HL-60 (cell line): ENCODE results near the gene CIT.
"Not testable (repeated sequence)": the region's sequence is repeated elsewhere in the genome, so short reads cannot be mapped to it uniquely, and the experiment has no call there.

Experiments used
- DNase-seq, 2 experiments: peaks; one replicate each; pipeline ENCODE4 v3.0.0-alpha.2; 2010 to 2020; ENCODE audit warnings: low read depth in 1 of 2, low spot score in 1 of 2
- H3K27ac ChIP-seq: fragments of 250-450 bp; sonication (Bioruptor Pico); replicated peaks from 2 replicates; pipeline ENCODE4 v1.5.1; 2020; ENCODE audit warnings: mild to moderate bottlenecking, moderate library complexity
- H3K27me3 ChIP-seq: fragments of 250-450 bp; sonication (Bioruptor Pico); 2 replicates; pipeline ENCODE4 v1.5.1; 2021; ENCODE audit warnings: mild to moderate bottlenecking, moderate library complexity; ENCODE audit not compliant: insufficient read depth, poor library complexity, severe bottlenecking
- H3K4me3 ChIP-seq: replicated peaks from 2 replicates; pipeline ENCODE4 v1.5.1; 2011; ENCODE audit warnings: mild to moderate bottlenecking, control low read depth, low read length; ENCODE audit not compliant: insufficient read depth
- CTCF ChIP-seq: IDR thresholded peaks from one replicate; pipeline ENCODE4 v1.5.1; 2011; ENCODE audit warnings: low read length, control low read depth, inconsistent platforms; ENCODE audit not compliant: insufficient read depth
- GABPA ChIP-seq: IDR thresholded peaks from 2 replicates; pipeline ENCODE4 v1.6.1; 2012; ENCODE audit warnings: low read depth
- POLR2AphosphoS5 ChIP-seq: IDR thresholded peaks from 2 replicates; pipeline ENCODE4 v1.6.1; 2012; ENCODE audit warnings: low read depth
- REST ChIP-seq: IDR thresholded peaks from 2 replicates; pipeline ENCODE4 v1.6.1; 2012; ENCODE audit warnings: low read depth; ENCODE audit not compliant: insufficient replicate concordance
- SPI1 ChIP-seq: IDR thresholded peaks from 2 replicates; pipeline ENCODE4 v1.6.1; 2012; ENCODE audit warnings: low read depth, mild to moderate bottlenecking, borderline replicate concordance

The CIT gene

GRCh38 chr12:119664642-119665041 is 212.5 kb downstream of the CIT start:
- DNase-seq, result no peak
- Histone ChIP-seq H3K27me3 (no peaks in the 10 kb centered on the region), H3K27ac (no peak overlapping the region), H3K4me3 (no peak overlapping the region)
- TF ChIP-seq GABPA (no peak), CTCF (no peak), SPI1 (no peak), REST (no peak), POLR2AphosphoS5 (no peak)

- TF ChIP-seq POLR2AphosphoS5 (no peak), REST (no peak), SPI1 (no peak), GABPA (no peak), CTCF (no peak)
- Histone ChIP-seq H3K27me3 (no peaks in the 10 kb centered on the region), H3K4me3 (no peak overlapping the region), H3K27ac (no peak overlapping the region)
- DNase-seq, result no peak
Observed at GRCh38 chr12:119661882-119662281, 215.2 kb downstream of the CIT start.

GRCh38 chr12:119660076-119660475 is 217.0 kb downstream of the CIT start:
- TF ChIP-seq SPI1, result no peak
- Histone ChIP-seq H3K4me3 (no peak overlapping the region), H3K27ac (no peak overlapping the region), H3K27me3 (no peaks in the 10 kb centered on the region)
- no peak for DNase-seq

GRCh38 chr12:119659289-119659897 is 217.7 kb downstream of the CIT start:
- Histone ChIP-seq H3K27ac (no peak overlapping the region), H3K27me3 (no peaks in the 10 kb centered on the region), H3K4me3 (no peak overlapping the region)
- DNase-seq, result peak in 1 of 2 experiments; percentile 33
- TF ChIP-seq POLR2AphosphoS5, result no peak
- no peak for TF ChIP-seq SPI1
- TF ChIP-seq CTCF, result peak; percentile 95
- no peak for TF ChIP-seq GABPA
- TF ChIP-seq REST, result no peak

- not testable (repeated sequence) for H3K4me3 ChIP-seq, H3K27me3 ChIP-seq, H3K27ac ChIP-seq, DNase-seq
Observed at GRCh38 chr12:119658166-119658565, 219.0 kb downstream of the CIT start.

GRCh38 chr12:119657001-119657400 is 220.1 kb downstream of the CIT start:
- not testable (repeated sequence) for H3K27me3 ChIP-seq, DNase-seq, H3K4me3 ChIP-seq, H3K27ac ChIP-seq
